HepG2 (cell line): ENCODE measurements around the gene YIF1B. TPM values are rescaled to one million over a fixed set of nuclear protein-coding genes. Genes with fewer than 3 reads are reported as not detected.

Source experiments
- ARNT ChIP-seq: fragments of 450-650 bp; IDR thresholded peaks from 2 replicates; pipeline ENCODE4 v1.6.1; 2017
- ATF7-NPFF ChIP-seq: sonication (generic); formaldehyde crosslinking; IDR thresholded peaks from 2 replicates; pipeline ENCODE4 v1.8.1; 2023; ENCODE audit warnings: mild to moderate bottlenecking, low read depth, missing genetic modification reagents, moderate library complexity
- CTCF ChIP-seq: sonication (generic); formaldehyde crosslinking; IDR thresholded peaks from 2 replicates; pipeline ENCODE4 v1.5.0; 2020; ENCODE audit warnings: mild to moderate bottlenecking, missing genetic modification reagents, moderate library complexity
- DNMT3B ChIP-seq: conservative IDR thresholded peaks from 2 replicates; pipeline ENCODE4 v1.6.1; 2016; ENCODE audit warnings: missing biosample characterization, control low read depth
- FOXC1 ChIP-seq: sonication (generic); formaldehyde crosslinking; IDR thresholded peaks from 2 replicates; pipeline ENCODE4 v1.8.0; 2022; ENCODE audit warnings: mild to moderate bottlenecking, missing genetic modification reagents, borderline replicate concordance
- FOXJ3 ChIP-seq: sonication (generic); formaldehyde crosslinking; IDR thresholded peaks from 2 replicates; pipeline ENCODE4 v1.4.0; 2020; ENCODE audit warnings: missing genetic modification reagents, mild to moderate bottlenecking, borderline replicate concordance
- FOXO1 ChIP-seq: sonication (generic); formaldehyde crosslinking; IDR thresholded peaks from 2 replicates; pipeline ENCODE4 v1.4.0; 2020; ENCODE audit warnings: missing genetic modification reagents
- HIVEP1 ChIP-seq: sonication (generic); formaldehyde crosslinking; IDR thresholded peaks from 2 replicates; pipeline ENCODE4 v1.4.0; 2020; ENCODE audit warnings: mild to moderate bottlenecking, missing genetic modification reagents
- KDM5A ChIP-seq: fragments of 200-600 bp; sonication (generic); IDR thresholded peaks from 2 replicates; pipeline ENCODE4 v1.7.0; 2018; ENCODE audit warnings: antibody characterized with exemption, mild to moderate bottlenecking, low read length, borderline replicate concordance
- NR2C2 ChIP-seq: sonication (generic); formaldehyde crosslinking; IDR thresholded peaks from 2 replicates; pipeline ENCODE4 v1.4.0; 2020; ENCODE audit warnings: missing genetic modification reagents, mild to moderate bottlenecking, moderate library complexity, borderline replicate concordance
- RBM22 ChIP-seq: fragments of 200-400 bp; formaldehyde crosslinking; optimal IDR thresholded peaks from 2 replicates; pipeline ENCODE3; 2017; ENCODE audit warnings: mild to moderate bottlenecking, low read length, moderate library complexity
- RFX3 ChIP-seq: IDR thresholded peaks from 2 replicates; pipeline ENCODE4 v1.6.1; 2016; ENCODE audit warnings: missing biosample characterization, missing genetic modification reagents
- RORA ChIP-seq: sonication (generic); formaldehyde crosslinking; IDR thresholded peaks from 2 replicates; pipeline ENCODE4 v1.5.0; 2020; ENCODE audit warnings: mild to moderate bottlenecking, missing genetic modification reagents, moderate library complexity
- SNRNP70 ChIP-seq: fragments of 200-400 bp; formaldehyde crosslinking; IDR thresholded peaks from 2 replicates; pipeline ENCODE4 v1.6.1; 2017; ENCODE audit warnings: mild to moderate bottlenecking, low read depth, low read length, moderate library complexity
- STAG1 ChIP-seq: sonication (generic); formaldehyde crosslinking; IDR thresholded peaks from 2 replicates; pipeline ENCODE4 v1.4.0; 2020; ENCODE audit warnings: missing genetic modification reagents
- ZFP41 ChIP-seq: sonication (generic); formaldehyde crosslinking; IDR thresholded peaks from 2 replicates; pipeline ENCODE4 v1.4.0; 2020; ENCODE audit warnings: mild to moderate bottlenecking, missing genetic modification reagents, borderline replicate concordance
- ZGPAT ChIP-seq: IDR thresholded peaks from 2 replicates; pipeline ENCODE4 v1.6.1; 2016; ENCODE audit warnings: mild to moderate bottlenecking
- ZMYM3 ChIP-seq: sonication (generic); formaldehyde crosslinking; IDR thresholded peaks from 2 replicates; pipeline ENCODE4 v1.5.1; 2020; ENCODE audit warnings: mild to moderate bottlenecking, missing genetic modification reagents
- ZNF121 ChIP-seq: sonication (generic); formaldehyde crosslinking; IDR thresholded peaks from 2 replicates; pipeline ENCODE4 v1.5.0; 2020; ENCODE audit warnings: mild to moderate bottlenecking, missing genetic modification reagents
- ZNF7 ChIP-seq: IDR thresholded peaks from 2 replicates; pipeline ENCODE4 v1.6.1; 2016; ENCODE audit warnings: missing biosample characterization, missing genetic modification reagents
- ZNF784 ChIP-seq: sonication (generic); formaldehyde crosslinking; IDR thresholded peaks from 2 replicates; pipeline ENCODE4 v1.5.1; 2020; ENCODE audit warnings: missing genetic modification reagents, mild to moderate bottlenecking, borderline replicate concordance
- ZNF850 ChIP-seq: sonication (generic); formaldehyde crosslinking; conservative IDR thresholded peaks from 2 replicates; pipeline ENCODE4 v1.9.0; 2021; ENCODE audit warnings: mild to moderate bottlenecking, missing genetic modification reagents
- polyA plus RNA-seq, 8 experiments: library from polyadenylated mRNA; depleted of rRNA in 3 of 8; stranded (reverse) in 7 of 8; unstranded in 1 of 8; fragments of >200 nt; fragmentation: Illumina TruSeq in 4 of 8; extraction: Trizol in 4 of 8; gene quantifications; 2 replicates each; pipeline versions ENCODE4 v1.2.1 to v1.2.3, GENCODE V29; 2011 to 2016; ENCODE audit warnings: low read depth in 4 of 8, missing spikeins in 1 of 8, mixed read lengths in 1 of 8; ENCODE audit not compliant: insufficient read depth in 1 of 8
- total RNA-seq, 5 experiments: library from RNA; depleted of rRNA; stranded (reverse); fragments of >200 nt; fragmentation: Illumina TruSeq; extraction: Trizol; gene quantifications; 2 replicates each; pipeline ENCODE4 v1.2.3, GENCODE V29; 2016; ENCODE audit warnings: low read depth in 1 of 5

Gene YIF1B
- total and polyA plus RNA-seq, 2 of the 13 experiments (the other 11 are each of a cell fraction or from before 2014, with no cell fraction given), result 41.4 to 85.2 TPM

- TF ChIP-seq ZMYM3 (CRISPR knock-in tag), result 0 out of 2 replicates have a peak, but pooled peaks have one; percentile 49
- no peak for TF ChIP-seq ATF7-NPFF (CRISPR knock-in tag)
- TF ChIP-seq ZNF121 (CRISPR knock-in tag), result no peak
- no peak for TF ChIP-seq FOXJ3 (CRISPR knock-in tag)
- TF ChIP-seq ZNF850 (CRISPR knock-in tag), result no peak
- TF ChIP-seq DNMT3B (CRISPR knock-in tag), result no peak
- TF ChIP-seq ZGPAT (CRISPR knock-in tag), result no peak
- no peak for TF ChIP-seq HIVEP1 (CRISPR knock-in tag)
- no peak for TF ChIP-seq ARNT
- TF ChIP-seq NR2C2 (CRISPR knock-in tag), result no peak
- peak; percentile 27; the same call in 1 of the 2 replicates for TF ChIP-seq CTCF (CRISPR knock-in tag)
- no peak for TF ChIP-seq ZNF784
- peak; percentile 29 for TF ChIP-seq STAG1
- TF ChIP-seq RFX3 (CRISPR knock-in tag), result no peak
- no peak for TF ChIP-seq FOXC1
- TF ChIP-seq KDM5A, result no peak
- no peak for TF ChIP-seq SNRNP70
- no peak for TF ChIP-seq ZNF7 (CRISPR knock-in tag)
- TF ChIP-seq RBM22, result no peak
- no peak for TF ChIP-seq ZFP41 (CRISPR knock-in tag)
- TF ChIP-seq FOXO1, result no peak
- TF ChIP-seq RORA (CRISPR knock-in tag), result no peak
Measured at GRCh38 chr19:38351865-38352395, 36.2 kb upstream of the YIF1B start (continued).
